Fibroblast of lung (primary cell): ENCODE data around the gene TRAF6. TPM values are rescaled to one million over a fixed set of nuclear protein-coding genes. Genes with fewer than 3 reads are reported as not detected.

ENCODE experiments used
- DNase-seq, 2 donors: peaks; one replicate each; pipeline versions ENCODE4 v3.0.0 to v3.0.0-alpha.2; 2010; ENCODE audit warnings: low read depth in 2 of 2
- H2AFZ ChIP-seq: 2 replicates; pipeline ENCODE4 v1.5.1; 2012; ENCODE audit warnings: low read length, control low read depth, inconsistent platforms
- H3K27ac ChIP-seq: 2 replicates; pipeline ENCODE4 v1.5.1; 2011; ENCODE audit warnings: low read length, control low read depth; ENCODE audit not compliant: insufficient read depth
- H3K27me3 ChIP-seq: 2 replicates; pipeline ENCODE4 v1.5.1; 2011; ENCODE audit warnings: mild to moderate bottlenecking, low read length; ENCODE audit not compliant: control insufficient read depth, insufficient read depth
- H3K36me3 ChIP-seq: 2 replicates; pipeline ENCODE4 v1.5.1; 2011; ENCODE audit warnings: low read length; ENCODE audit not compliant: control insufficient read depth, insufficient read depth
- H3K4me1 ChIP-seq: 2 replicates; pipeline ENCODE4 v1.5.1; 2011; ENCODE audit warnings: low read length; ENCODE audit not compliant: control insufficient read depth, insufficient read depth; ENCODE audit errors: extremely low read depth
- H3K4me2 ChIP-seq: 2 replicates; pipeline ENCODE4 v1.5.1; 2011; ENCODE audit warnings: low read length, control low read depth; ENCODE audit not compliant: insufficient read depth; ENCODE audit errors: extremely low read depth
- H3K4me3 ChIP-seq, 4 experiments: fragments of 200-600 bp in 1 of 4; sonication (generic) in 1 of 4; replicated peaks in 1 of 4; 2 replicates each; pipeline ENCODE4 v1.5.1; 2011 to 2016; ENCODE audit warnings: low read length in 4 of 4, low read depth in 3 of 4, mild to moderate bottlenecking in 3 of 4, control low read depth in 2 of 4, inconsistent platforms in 1 of 4, mixed read lengths in 1 of 4; ENCODE audit not compliant: insufficient read depth in 1 of 4; ENCODE audit errors: control extremely low read depth in 1 of 4
- H3K79me2 ChIP-seq: 2 replicates; pipeline ENCODE4 v1.5.1; 2012; ENCODE audit warnings: mild to moderate bottlenecking, low read length, inconsistent platforms; ENCODE audit not compliant: control insufficient read depth, insufficient read depth
- H3K9ac ChIP-seq: 2 replicates; pipeline ENCODE4 v1.5.1; 2011; ENCODE audit warnings: mild to moderate bottlenecking, low read length, control low read depth; ENCODE audit not compliant: insufficient read depth
- H3K9me3 ChIP-seq: 2 replicates; pipeline ENCODE4 v1.5.1; 2012; ENCODE audit warnings: low read depth, low read length; ENCODE audit not compliant: control insufficient read depth, insufficient read depth
- H4K20me1 ChIP-seq: 2 replicates; pipeline ENCODE4 v1.5.1; 2011; ENCODE audit warnings: low read length; ENCODE audit not compliant: control insufficient read depth, insufficient read depth; ENCODE audit errors: extremely low read depth
- CTCF ChIP-seq, 2 donors: IDR thresholded peaks in 1 of 2; conservative IDR thresholded peaks in 1 of 2; 1 replicate in 1 of 2; 2 replicates in 1 of 2; pipeline ENCODE4 v1.5.1; 2011 to 2012; ENCODE audit warnings: low read length in 2 of 2, control low read depth in 1 of 2, inconsistent platforms in 1 of 2, low read depth in 1 of 2, mild to moderate bottlenecking in 1 of 2
- EZH2 ChIP-seq: IDR thresholded peaks from 2 replicates; pipeline ENCODE4 v1.5.1; 2012; ENCODE audit warnings: low read length, control low read depth, mild to moderate bottlenecking; ENCODE audit errors: missing control alignments
- polyA plus RNA-seq, 2 donors: library from polyadenylated mRNA; depleted of rRNA in 1 of 2; stranded (reverse) in 1 of 2; unstranded in 1 of 2; fragments of >200 nt; gene quantifications; 2 replicates each; pipeline ENCODE4 v1.2.1, GENCODE V29; 2011 to 2012; ENCODE audit warnings: missing spikeins in 1 of 2
- total RNA-seq: library from RNA; depleted of rRNA; stranded (reverse); fragments of >200 nt; gene quantifications from 2 replicates; pipeline ENCODE4 v1.2.1, GENCODE V29; 2014

TRAF6 gene
- total and polyA plus RNA-seq, 2 donors (not counting 1 experiment from before 2014, with no cell fraction given), result 6.6 to 9.0 TPM

GRCh38 chr11:36463781-36464180, 46.3 kb downstream of the TRAF6 start:
- Histone ChIP-seq H3K79me2 (no peaks in the 10 kb centered on the region), H3K4me2 (no peak overlapping the region), H3K4me3 (no peak overlapping the region), H3K27me3 (no peaks in the 10 kb centered on the region), H2AFZ (no peak overlapping the region), H3K27ac (no peak overlapping the region), H3K36me3 (no peaks in the 10 kb centered on the region), H3K4me1 (peaks cover 9% of the 10 kb centered on the region), H4K20me1 (no peaks in the 10 kb centered on the region), H3K9me3 (no peaks in the 10 kb centered on the region), H3K9ac (no peak overlapping the region)
- no peak for TF ChIP-seq EZH2
- TF ChIP-seq CTCF (conservative IDR thresholded peaks at IDR 0.05 in 1 of 2, IDR thresholded peaks at IDR 0.05 in 1 of 2; ENCODE audit: low read depth in 1 of 2, low read length in 2 of 2), result no peak
- DNase-seq, result peak; percentile 29 to 82

DNA sequence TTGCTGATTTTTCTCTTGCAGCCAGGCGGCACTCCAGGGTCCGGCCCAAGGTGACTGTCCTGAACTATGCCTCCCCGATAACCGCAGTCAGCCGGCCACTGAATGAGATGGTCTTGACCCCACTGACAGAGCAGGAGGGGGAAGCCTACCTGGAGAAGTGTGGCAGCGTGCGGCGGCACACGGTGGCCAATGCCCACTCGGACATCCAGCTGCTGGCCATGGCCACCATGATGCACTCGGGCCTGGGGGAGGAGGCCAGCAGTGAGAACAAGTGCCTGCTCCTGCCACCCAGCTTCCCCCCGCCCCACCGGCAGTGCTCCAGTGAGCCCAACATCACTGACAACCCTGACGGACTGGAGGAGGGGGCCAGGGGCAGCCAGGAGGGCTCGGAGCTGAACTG, 47.8 kb downstream of the TRAF6 start:
- no peak overlapping the region for H3K4me3 ChIP-seq
- no peak overlapping the region for H2AFZ ChIP-seq
- DNase-seq, result no peak
- no peaks in the 10 kb centered on the region for H4K20me1 ChIP-seq
- no peak for TF ChIP-seq CTCF (conservative IDR thresholded peaks at IDR 0.05 in 1 of 2, IDR thresholded peaks at IDR 0.05 in 1 of 2; ENCODE audit: low read depth in 1 of 2, low read length in 2 of 2)
- TF ChIP-seq EZH2, result no peak
- no peaks in the 10 kb centered on the region for H3K79me2 ChIP-seq
- no peaks in the 10 kb centered on the region for H3K9me3 ChIP-seq
- H3K36me3 ChIP-seq, result no peaks in the 10 kb centered on the region
- no peak overlapping the region for H3K4me2 ChIP-seq
- H3K9ac ChIP-seq, result no peak overlapping the region
- H3K4me1 ChIP-seq, result peaks cover 9% of the 10 kb centered on the region
- no peak overlapping the region for H3K27ac ChIP-seq
- no peaks in the 10 kb centered on the region for H3K27me3 ChIP-seq

DNA sequence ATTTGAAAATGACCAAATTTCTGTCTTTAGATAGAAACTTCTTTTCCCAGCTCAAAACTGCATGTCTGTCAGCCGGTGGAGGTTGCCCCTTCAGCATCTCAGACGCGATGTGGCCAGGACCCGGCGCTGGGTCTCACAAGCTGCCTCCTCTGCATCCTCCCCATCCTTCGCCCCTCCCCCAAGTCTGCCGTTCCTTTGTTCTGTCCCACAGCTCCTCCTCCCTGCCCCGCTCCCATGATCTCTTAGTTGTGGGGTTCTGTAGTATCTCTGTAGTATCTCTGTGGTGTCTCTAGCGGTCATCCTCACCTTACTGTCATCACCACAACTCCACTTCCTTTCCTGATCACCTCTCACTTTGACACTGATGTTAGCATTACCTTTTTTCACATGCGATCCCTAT, 49.9 kb downstream of the TRAF6 start:
- no peak overlapping the region for H3K4me2 ChIP-seq
- H3K79me2 ChIP-seq, result no peaks in the 10 kb centered on the region
- TF ChIP-seq CTCF (conservative IDR thresholded peaks at IDR 0.05 in 1 of 2, IDR thresholded peaks at IDR 0.05 in 1 of 2; ENCODE audit: low read depth in 1 of 2, low read length in 2 of 2) (no peak), EZH2 (no peak)
- H3K27ac ChIP-seq, result no peak overlapping the region
- no peaks in the 10 kb centered on the region for H3K36me3 ChIP-seq
- no peaks in the 10 kb centered on the region for H4K20me1 ChIP-seq
- no peak overlapping the region for H3K4me3 ChIP-seq
- H3K27me3 ChIP-seq, result no peaks in the 10 kb centered on the region
- no peaks in the 10 kb centered on the region for H3K9me3 ChIP-seq
- H3K4me1 ChIP-seq, result peaks cover 22% of the 10 kb centered on the region
- DNase-seq, result no peak
- no peak overlapping the region for H3K9ac ChIP-seq
- no peak overlapping the region for H2AFZ ChIP-seq
